ENCODE results near the gene NPS.

GRCh38 chr10:127579640-127580039 lies 30.5 kb downstream of the NPS start:
- TF ChIP-seq BACH2 (CRISPR knock-in tag; IDR thresholded peaks at IDR 0.05; ENCODE audit: borderline replicate concordance) (no peak), CSRNP3 (CRISPR knock-in tag; IDR thresholded peaks at IDR 0.05) (no peak)
- TF ChIP-seq, protein P1, sequence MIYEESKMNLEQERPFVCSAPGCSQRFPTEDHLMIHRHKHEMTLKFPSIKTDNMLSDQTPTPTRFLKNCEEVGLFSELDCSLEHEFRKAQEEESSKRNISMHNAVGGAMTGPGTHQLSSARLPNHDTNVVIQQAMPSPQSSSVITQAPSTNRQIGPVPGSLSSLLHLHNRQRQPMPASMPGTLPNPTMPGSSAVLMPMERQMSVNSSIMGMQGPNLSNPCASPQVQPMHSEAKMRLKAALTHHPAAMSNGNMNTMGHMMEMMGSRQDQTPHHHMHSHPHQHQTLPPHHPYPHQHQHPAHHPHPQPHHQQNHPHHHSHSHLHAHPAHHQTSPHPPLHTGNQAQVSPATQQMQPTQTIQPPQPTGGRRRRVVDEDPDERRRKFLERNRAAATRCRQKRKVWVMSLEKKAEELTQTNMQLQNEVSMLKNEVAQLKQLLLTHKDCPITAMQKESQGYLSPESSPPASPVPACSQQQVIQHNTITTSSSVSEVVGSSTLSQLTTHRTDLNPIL (CRISPR knock-in tag; IDR thresholded peaks at IDR 0.05; ENCODE audit: low read depth), result no peak
